ENCODE measurements around the gene PRKAG3.

The PRKAG3 gene

DNA sequence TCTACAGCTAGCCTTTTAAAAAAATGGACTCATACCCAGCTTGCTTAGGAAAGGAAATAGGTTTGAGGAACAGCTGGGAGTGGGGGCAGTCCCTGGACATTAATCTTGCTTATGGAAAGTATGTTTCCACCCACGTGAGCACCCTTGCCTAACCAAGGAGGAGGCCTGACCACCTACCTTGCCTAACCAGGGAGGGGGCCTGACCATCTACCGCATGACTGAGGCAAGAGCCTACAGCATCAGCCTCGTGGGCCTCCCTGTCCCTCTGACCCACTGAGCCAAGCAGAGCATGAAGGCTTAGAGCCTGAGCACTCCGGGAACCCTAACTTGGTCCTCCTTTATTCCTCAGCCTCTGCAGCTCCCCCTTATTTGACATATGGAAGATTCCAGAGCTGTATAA, 20.2 kb downstream of the PRKAG3 start:
- no peak for DNase-seq (ENCODE audit: extremely low read depth, low read depth)
- TF ChIP-seq, protein P1, sequence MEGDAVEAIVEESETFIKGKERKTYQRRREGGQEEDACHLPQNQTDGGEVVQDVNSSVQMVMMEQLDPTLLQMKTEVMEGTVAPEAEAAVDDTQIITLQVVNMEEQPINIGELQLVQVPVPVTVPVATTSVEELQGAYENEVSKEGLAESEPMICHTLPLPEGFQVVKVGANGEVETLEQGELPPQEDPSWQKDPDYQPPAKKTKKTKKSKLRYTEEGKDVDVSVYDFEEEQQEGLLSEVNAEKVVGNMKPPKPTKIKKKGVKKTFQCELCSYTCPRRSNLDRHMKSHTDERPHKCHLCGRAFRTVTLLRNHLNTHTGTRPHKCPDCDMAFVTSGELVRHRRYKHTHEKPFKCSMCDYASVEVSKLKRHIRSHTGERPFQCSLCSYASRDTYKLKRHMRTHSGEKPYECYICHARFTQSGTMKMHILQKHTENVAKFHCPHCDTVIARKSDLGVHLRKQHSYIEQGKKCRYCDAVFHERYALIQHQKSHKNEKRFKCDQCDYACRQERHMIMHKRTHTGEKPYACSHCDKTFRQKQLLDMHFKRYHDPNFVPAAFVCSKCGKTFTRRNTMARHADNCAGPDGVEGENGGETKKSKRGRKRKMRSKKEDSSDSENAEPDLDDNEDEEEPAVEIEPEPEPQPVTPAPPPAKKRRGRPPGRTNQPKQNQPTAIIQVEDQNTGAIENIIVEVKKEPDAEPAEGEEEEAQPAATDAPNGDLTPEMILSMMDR (IDR thresholded peaks at IDR 0.05; ENCODE audit: low read depth, low read length, missing control alignments), result no peak
- H3K4me3 ChIP-seq (replicated peaks; ENCODE audit: low read depth, low read length), result no peak overlapping the region

DNA sequence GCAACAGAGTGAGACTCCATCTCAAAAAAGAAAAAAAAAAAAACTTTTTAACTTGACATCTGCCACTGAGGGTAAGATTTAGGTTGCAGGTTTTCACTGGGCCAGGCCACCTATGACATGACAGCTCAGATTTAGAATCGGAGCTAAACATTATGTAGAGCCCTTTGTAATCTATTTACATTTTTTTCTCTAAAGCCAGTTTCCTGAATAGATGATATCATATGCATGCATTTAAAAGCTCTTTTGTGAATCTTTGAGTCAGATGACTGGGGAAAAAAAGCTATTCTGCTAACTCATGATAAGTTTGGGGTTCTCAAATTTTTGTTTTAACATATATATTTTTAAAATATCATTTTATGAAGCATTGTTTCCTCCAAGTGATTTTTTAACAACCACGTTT, 21.3 kb downstream of the PRKAG3 start:
- DNase-seq (ENCODE audit: extremely low read depth, low read depth), result no peak
- TF ChIP-seq, protein P1 (IDR thresholded peaks at IDR 0.05; ENCODE audit: low read depth, low read length, missing control alignments), result no peak
- no peak overlapping the region for H3K4me3 ChIP-seq (replicated peaks; ENCODE audit: low read depth, low read length)

DNA sequence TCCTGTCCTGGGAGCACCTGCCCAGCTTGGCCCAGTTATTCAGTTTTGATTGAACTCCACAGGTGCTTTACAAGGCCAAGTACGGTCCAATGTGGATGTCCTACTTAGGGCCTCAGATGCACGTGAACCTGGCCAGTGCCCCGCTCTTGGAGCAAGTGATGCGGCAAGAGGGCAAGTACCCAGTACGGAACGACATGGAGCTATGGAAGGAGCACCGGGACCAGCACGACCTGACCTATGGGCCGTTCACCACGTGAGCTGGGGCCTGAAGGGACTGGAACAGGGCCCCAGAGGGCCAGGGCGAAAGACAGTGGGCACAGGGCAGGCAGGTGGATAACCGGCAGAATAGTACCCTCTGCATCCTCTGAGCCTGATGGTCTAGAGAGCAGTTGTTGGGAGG, 22.1 kb downstream of the PRKAG3 start:
- TF ChIP-seq, protein P1 (IDR thresholded peaks at IDR 0.05; ENCODE audit: low read depth, low read length, missing control alignments), result no peak

DNA sequence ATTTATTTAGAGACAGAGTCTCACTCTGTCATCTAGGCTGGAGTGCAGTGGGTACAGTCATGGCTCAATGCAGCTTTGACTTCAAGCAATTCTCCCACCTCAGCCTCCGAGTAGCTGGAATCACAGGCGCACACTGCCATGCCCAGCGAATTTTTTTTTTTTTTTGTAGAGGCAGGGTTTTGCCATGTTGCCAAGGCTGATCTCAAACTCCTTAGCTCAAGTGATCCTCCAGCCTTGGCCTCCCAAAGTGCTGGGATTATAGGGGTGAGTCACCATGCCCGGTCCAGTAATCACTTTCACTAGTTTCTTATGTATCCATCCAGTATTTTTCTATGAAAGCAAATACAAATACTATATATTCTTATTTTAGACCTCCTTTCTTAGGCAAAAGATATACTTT, 24.0 kb downstream of the PRKAG3 start:
- no peak for DNase-seq (ENCODE audit: extremely low read depth, low read depth)
- TF ChIP-seq, protein P1 (IDR thresholded peaks at IDR 0.05; ENCODE audit: low read depth, low read length, missing control alignments), result no peak

More for the DNA sequence above, 22.1 kb downstream of the PRKAG3 start:
- no peak for DNase-seq (ENCODE audit: extremely low read depth, low read depth)
- H3K4me3 ChIP-seq (replicated peaks; ENCODE audit: low read depth, low read length), result no peak overlapping the region

DNA sequence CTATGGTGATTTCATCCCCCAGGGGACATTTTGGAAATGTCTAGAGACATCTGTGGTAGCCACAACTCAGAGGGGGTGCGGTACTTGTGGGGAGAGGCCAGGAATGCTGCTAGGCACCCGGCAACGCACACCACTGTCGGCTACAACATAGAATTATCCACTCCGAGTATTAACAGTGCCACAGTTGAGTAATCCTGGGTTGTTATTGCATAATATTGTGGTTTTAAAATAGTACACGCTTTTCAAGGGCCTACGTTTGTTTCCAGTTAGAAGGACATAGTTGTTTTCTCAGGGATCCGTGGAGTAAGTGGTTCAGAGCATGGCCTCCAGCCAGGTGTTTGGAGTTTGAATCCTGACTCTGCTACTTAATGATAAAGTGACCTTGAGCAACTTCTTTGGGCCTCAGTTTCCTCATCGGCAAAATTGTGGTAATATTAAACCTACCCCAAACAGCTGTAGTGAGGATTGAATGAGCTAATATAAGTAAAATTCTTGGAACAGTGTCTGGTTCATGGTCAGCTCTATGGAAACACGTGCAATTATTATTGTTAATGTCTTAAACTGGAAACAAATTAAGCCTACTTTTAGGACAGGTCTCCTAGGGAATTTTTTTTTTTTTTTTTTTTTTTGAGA, 25.1 kb downstream of the PRKAG3 start:
- DNase-seq (ENCODE audit: extremely low read depth, low read depth), result peak; percentile 90
- TF ChIP-seq, protein P1 (IDR thresholded peaks at IDR 0.05; ENCODE audit: low read depth, low read length, missing control alignments), result no peak
- no peak overlapping the region for H3K4me3 ChIP-seq (replicated peaks; ENCODE audit: low read depth, low read length)

More for the DNA sequence above, 24.0 kb downstream of the PRKAG3 start:
- H3K4me3 ChIP-seq (replicated peaks; ENCODE audit: low read depth, low read length), result no peak overlapping the region

DNA sequence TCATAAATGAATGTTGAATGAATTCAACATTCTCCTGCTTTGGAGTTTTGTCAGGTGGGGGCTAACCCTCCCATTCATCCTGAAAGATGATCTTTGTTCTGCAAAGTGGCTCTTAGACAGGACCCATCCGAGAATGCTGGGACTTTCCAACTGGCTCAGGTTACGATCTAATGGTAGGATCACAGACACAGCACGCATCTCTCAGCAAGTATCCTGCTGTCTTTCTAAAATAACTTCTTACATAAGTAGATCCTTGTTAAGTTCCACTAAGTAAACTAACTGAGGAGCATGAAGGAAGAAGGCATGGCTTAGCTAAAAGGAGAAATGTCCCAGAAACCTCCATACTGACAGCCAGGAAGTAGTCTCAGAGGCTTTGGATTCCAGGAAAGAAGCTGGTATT, 26.0 kb downstream of the PRKAG3 start:
- peak; percentile 42 for DNase-seq (ENCODE audit: extremely low read depth, low read depth)
- no peak overlapping the region for H3K4me3 ChIP-seq (replicated peaks; ENCODE audit: low read depth, low read length)
- TF ChIP-seq, protein P1 (IDR thresholded peaks at IDR 0.05; ENCODE audit: low read depth, low read length, missing control alignments), result no peak

DNA sequence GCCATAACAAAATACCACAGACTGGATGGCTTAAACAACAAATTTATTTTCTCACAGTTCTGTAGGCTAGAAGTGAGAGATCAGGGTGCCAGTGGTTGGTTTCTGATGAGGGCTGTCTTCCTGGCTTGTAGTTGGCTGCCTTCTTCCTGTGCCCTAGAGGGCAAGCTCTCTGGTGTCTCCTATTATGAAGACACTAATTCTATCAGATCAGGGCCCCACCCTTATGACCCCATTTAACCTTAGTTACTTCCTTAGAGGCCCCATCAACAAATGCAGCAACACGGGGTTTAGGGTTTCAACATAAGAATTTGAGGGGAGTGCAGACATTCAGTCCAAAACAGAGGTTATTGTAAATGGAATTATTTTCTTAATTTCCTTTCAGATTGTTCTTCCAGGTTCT, 26.8 kb downstream of the PRKAG3 start:
- no peak overlapping the region for H3K4me3 ChIP-seq (replicated peaks; ENCODE audit: low read depth, low read length)
- TF ChIP-seq, protein P1 (IDR thresholded peaks at IDR 0.05; ENCODE audit: low read depth, low read length, missing control alignments), result no peak
- DNase-seq (ENCODE audit: extremely low read depth, low read depth), result no peak

All from HFF-Myc (cell line).